GM12875 (cell line): ENCODE data around the gene ERCC5.

Experiments
- H3K4me3 ChIP-seq: one replicate; pipeline ENCODE4 v1.5.1; 2011; ENCODE audit warnings: low read depth, low read length, control low read depth
- TF ChIP-seq, protein P1 (sequence below): IDR thresholded peaks from 2 replicates; pipeline ENCODE4 v1.5.1; 2011; ENCODE audit warnings: low read depth, mild to moderate bottlenecking, control low read depth, inconsistent platforms, low read length, moderate library complexity, borderline replicate concordance; ENCODE audit not compliant: insufficient read depth

ERCC5 gene

DNA sequence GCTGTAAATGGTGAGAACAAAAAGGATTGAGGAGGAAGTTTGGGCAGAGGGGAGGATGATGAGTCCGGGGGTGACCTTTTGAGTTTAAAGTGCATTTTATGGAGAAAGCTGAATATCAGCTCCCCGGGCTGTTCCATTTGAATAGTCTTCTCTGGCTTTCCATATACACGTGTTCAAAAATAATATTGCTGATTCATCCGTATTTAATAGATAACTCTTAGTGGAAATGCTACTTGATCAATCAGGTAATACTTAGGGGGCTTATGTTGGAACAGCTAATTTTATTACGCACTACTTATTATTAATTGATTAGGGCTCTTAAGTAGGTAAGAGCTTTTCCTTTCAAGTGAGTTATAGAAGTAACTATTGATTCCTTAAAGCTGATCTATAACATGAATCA lies 76.4 kb downstream of the ERCC5 start:
- H3K4me3 ChIP-seq = no peak overlapping the region
- TF ChIP-seq, protein P1, sequence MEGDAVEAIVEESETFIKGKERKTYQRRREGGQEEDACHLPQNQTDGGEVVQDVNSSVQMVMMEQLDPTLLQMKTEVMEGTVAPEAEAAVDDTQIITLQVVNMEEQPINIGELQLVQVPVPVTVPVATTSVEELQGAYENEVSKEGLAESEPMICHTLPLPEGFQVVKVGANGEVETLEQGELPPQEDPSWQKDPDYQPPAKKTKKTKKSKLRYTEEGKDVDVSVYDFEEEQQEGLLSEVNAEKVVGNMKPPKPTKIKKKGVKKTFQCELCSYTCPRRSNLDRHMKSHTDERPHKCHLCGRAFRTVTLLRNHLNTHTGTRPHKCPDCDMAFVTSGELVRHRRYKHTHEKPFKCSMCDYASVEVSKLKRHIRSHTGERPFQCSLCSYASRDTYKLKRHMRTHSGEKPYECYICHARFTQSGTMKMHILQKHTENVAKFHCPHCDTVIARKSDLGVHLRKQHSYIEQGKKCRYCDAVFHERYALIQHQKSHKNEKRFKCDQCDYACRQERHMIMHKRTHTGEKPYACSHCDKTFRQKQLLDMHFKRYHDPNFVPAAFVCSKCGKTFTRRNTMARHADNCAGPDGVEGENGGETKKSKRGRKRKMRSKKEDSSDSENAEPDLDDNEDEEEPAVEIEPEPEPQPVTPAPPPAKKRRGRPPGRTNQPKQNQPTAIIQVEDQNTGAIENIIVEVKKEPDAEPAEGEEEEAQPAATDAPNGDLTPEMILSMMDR = no peak
